Type B pancreatic cell (in vitro differentiated cells): ENCODE measurements around the gene ZNF638. TPM values are rescaled to one million over a fixed set of nuclear protein-coding genes. Genes with fewer than 3 reads are reported as not detected.

Experiments
- DNase-seq: peaks from one replicate; pipeline ENCODE4 v3.0.0; 2021; ENCODE audit warnings: mixed read lengths; ENCODE audit not compliant: unreplicated experiment; ENCODE audit errors: extremely low spot score
- H3K27ac Mint-ChIP-seq: 2 replicates; pipeline ENCODE4 v1.8.0; 2021; ENCODE audit warnings: mild to moderate bottlenecking, mixed read lengths
- H3K27me3 Mint-ChIP-seq: 2 replicates; pipeline ENCODE4 v1.8.0; 2021; ENCODE audit warnings: mixed read lengths
- H3K36me3 Mint-ChIP-seq: 2 replicates; pipeline ENCODE4 v1.8.0; 2021; ENCODE audit warnings: mixed read lengths
- H3K4me1 Mint-ChIP-seq: one replicate; pipeline ENCODE4 v1.8.0; 2021; ENCODE audit warnings: mixed read lengths; ENCODE audit not compliant: unreplicated experiment
- H3K4me3 Mint-ChIP-seq: 2 replicates; pipeline ENCODE4 v1.8.0; 2021; ENCODE audit warnings: mild to moderate bottlenecking, mixed read lengths
- H3K9me3 Mint-ChIP-seq: 2 replicates; pipeline ENCODE4 v1.8.0; 2021; ENCODE audit warnings: mixed read lengths
- total RNA-seq: library from RNA; stranded (reverse); gene quantifications from 2 replicates; pipeline ENCODE4 v1.2.1, GENCODE V29; 2021; ENCODE audit warnings: low replicate concordance
- TF ChIP-seq, protein P1 (sequence below): fragments of 200-600 bp; sonication (generic); conservative IDR thresholded peaks from 2 replicates; pipeline ENCODE4 v1.5.0; 2021; ENCODE audit warnings: antibody characterized with exemption, mild to moderate bottlenecking

Gene ZNF638
- total RNA-seq, 1 donor from 2014 or later = 149 TPM

DNA sequence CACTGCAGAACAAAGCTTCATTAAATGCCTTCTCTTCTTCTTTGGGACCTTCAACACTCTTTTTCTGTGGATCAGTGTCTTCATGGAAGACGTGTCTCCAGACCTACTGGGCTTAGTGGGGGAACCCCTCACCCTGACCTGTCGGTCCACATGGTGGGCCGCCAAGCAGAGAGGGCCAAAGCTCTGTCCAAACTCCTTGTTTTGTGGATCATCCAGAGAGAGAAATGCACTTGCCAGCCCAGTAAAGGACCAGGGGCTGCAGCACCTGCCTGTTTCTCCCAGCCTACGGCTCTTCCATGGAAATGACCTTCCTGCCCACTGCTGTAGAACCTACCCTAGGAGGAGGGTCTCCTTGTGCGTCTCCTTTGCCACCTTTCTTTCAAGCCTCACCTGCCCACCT, 147.7 kb downstream of the ZNF638 start:
- Mint-ChIP-seq H3K4me3 (no peak overlapping the region), H3K36me3 (no peaks in the 10 kb centered on the region), H3K9me3 (no peaks in the 10 kb centered on the region), H3K4me1 (no peaks in the 10 kb centered on the region), H3K27ac (no peak overlapping the region), H3K27me3 (no peaks in the 10 kb centered on the region)
- DNase-seq = no peak
- TF ChIP-seq, protein P1, sequence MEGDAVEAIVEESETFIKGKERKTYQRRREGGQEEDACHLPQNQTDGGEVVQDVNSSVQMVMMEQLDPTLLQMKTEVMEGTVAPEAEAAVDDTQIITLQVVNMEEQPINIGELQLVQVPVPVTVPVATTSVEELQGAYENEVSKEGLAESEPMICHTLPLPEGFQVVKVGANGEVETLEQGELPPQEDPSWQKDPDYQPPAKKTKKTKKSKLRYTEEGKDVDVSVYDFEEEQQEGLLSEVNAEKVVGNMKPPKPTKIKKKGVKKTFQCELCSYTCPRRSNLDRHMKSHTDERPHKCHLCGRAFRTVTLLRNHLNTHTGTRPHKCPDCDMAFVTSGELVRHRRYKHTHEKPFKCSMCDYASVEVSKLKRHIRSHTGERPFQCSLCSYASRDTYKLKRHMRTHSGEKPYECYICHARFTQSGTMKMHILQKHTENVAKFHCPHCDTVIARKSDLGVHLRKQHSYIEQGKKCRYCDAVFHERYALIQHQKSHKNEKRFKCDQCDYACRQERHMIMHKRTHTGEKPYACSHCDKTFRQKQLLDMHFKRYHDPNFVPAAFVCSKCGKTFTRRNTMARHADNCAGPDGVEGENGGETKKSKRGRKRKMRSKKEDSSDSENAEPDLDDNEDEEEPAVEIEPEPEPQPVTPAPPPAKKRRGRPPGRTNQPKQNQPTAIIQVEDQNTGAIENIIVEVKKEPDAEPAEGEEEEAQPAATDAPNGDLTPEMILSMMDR = no peak

GRCh38 chr2:71481111-71481510, 149.5 kb downstream of the ZNF638 start:
- H3K27ac Mint-ChIP-seq = no peak overlapping the region
- TF ChIP-seq, protein P1 = no peak
- H3K36me3 Mint-ChIP-seq = no peaks in the 10 kb centered on the region

GRCh38 chr2:71482055-71482454, 150.5 kb downstream of the ZNF638 start:
- no peak for DNase-seq
- no peaks in the 10 kb centered on the region for H3K4me1 Mint-ChIP-seq
- H3K9me3 Mint-ChIP-seq = no peaks in the 10 kb centered on the region
- H3K36me3 Mint-ChIP-seq = no peaks in the 10 kb centered on the region
- no peak overlapping the region for H3K27ac Mint-ChIP-seq
- TF ChIP-seq, protein P1 = no peak
- no peak overlapping the region for H3K4me3 Mint-ChIP-seq
- no peaks in the 10 kb centered on the region for H3K27me3 Mint-ChIP-seq

More at GRCh38 chr2:71481111-71481510, 149.5 kb downstream of the ZNF638 start:
- no peaks in the 10 kb centered on the region for H3K4me1 Mint-ChIP-seq
- H3K9me3 Mint-ChIP-seq = no peaks in the 10 kb centered on the region
- no peak for DNase-seq
- no peak overlapping the region for H3K4me3 Mint-ChIP-seq
- H3K27me3 Mint-ChIP-seq = no peaks in the 10 kb centered on the region

GRCh38 chr2:71483246-71483645, 151.7 kb downstream of the ZNF638 start:
- no peak for DNase-seq
- H3K9me3 Mint-ChIP-seq = no peaks in the 10 kb centered on the region
- no peaks in the 10 kb centered on the region for H3K36me3 Mint-ChIP-seq
- H3K27me3 Mint-ChIP-seq = peaks cover 4% of the 10 kb centered on the region
- TF ChIP-seq, protein P1 = no peak
- H3K4me3 Mint-ChIP-seq = no peak overlapping the region
- no peaks in the 10 kb centered on the region for H3K4me1 Mint-ChIP-seq
- H3K27ac Mint-ChIP-seq = no peak overlapping the region

DNA sequence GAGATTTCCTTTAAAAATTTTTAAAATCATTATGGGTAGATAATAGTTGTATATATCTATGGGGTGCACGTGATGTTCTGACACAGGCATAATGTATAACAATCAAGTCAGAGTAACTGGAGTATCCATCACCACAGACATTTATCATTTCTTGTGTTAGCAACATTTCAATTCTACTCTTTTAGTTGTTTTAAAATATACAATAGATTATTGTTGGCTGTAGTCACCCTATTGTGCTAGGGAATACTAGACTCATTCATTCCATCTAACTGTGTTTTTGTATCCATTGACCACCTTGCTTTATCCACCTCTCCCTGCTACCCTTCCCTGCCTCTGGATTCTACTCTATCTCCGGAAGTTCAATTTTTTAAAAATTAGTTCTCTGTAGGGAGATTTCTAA, 152.8 kb downstream of the ZNF638 start:
- Mint-ChIP-seq H3K36me3 (no peaks in the 10 kb centered on the region), H3K4me3 (no peak overlapping the region), H3K9me3 (no peaks in the 10 kb centered on the region), H3K4me1 (no peaks in the 10 kb centered on the region), H3K27me3 (peaks cover 4% of the 10 kb centered on the region), H3K27ac (no peak overlapping the region)
- TF ChIP-seq, protein P1 = no peak
- no peak for DNase-seq

Other genes starting within 250 kb of the ZNF638 start
- gene MCEE, start 201.6 kb upstream of the ZNF638 start, total RNA-seq = 16.5 and 20.3 TPM in 2 replicates
- 40.2 and 41.7 TPM in 2 replicates for gene MPHOSPH10, start 201.1 kb upstream of the ZNF638 start, total RNA-seq
- gene PAIP2B, start 104.7 kb upstream of the ZNF638 start, total RNA-seq = 13.7 and 21.5 TPM in 2 replicates
- 1.7 and 4.2 TPM in 2 replicates for gene DYSF, start 121.8 kb downstream of the ZNF638 start, total RNA-seq